GM21825 (cell line): Measurements from ENCODE around the gene RAD51.

Experiments used
- ATAC-seq: cut with Tn5 transposase; IDR thresholded peaks from one replicate; pipeline ENCODE4 v1.9.1; 2021; ENCODE audit warnings: mild to moderate bottlenecking, moderate library complexity; ENCODE audit not compliant: unreplicated experiment

RAD51 gene

GRCh38 chr15:40776537-40777141 is 81.7 kb downstream of the RAD51 start:
- ATAC-seq = no peak
